H1 (cell line): Measurements from ENCODE around the gene C1orf210.

ENCODE experiments used
- CEBPB ChIP-seq: IDR thresholded peaks from 2 replicates; pipeline ENCODE4 v1.6.1; 2012; ENCODE audit warnings: low read depth, low read length
- CTCF ChIP-seq, 3 experiments: IDR thresholded peaks; 1 replicate in 2 of 3; 2 replicates in 1 of 3; pipeline versions ENCODE4 v1.5.1 to v1.6.1; 2011; ENCODE audit warnings: low read length in 3 of 3, mild to moderate bottlenecking in 3 of 3, inconsistent platforms in 2 of 3, low read depth in 1 of 3, moderate library complexity in 1 of 3; ENCODE audit not compliant: insufficient read depth in 1 of 3; ENCODE audit errors: control extremely low read depth in 1 of 3
- EZH2 ChIP-seq: fragments of 200-600 bp; sonication (generic); IDR thresholded peaks from 2 replicates; pipeline ENCODE4 v1.7.1; 2012; ENCODE audit warnings: low read depth, mild to moderate bottlenecking, moderate library complexity, low read length, inconsistent platforms; ENCODE audit not compliant: severe bottlenecking
- GABPA ChIP-seq: IDR thresholded peaks from 2 replicates; pipeline ENCODE4 v1.6.1; 2011; ENCODE audit warnings: mild to moderate bottlenecking, low read length, moderate library complexity, borderline replicate concordance; ENCODE audit not compliant: insufficient read depth
- GTF2F1 ChIP-seq: IDR thresholded peaks from 2 replicates; pipeline ENCODE4 v1.6.1; 2012; ENCODE audit warnings: low read depth, low read length, improper control_type of control experiment, borderline replicate concordance
- HDAC6 ChIP-seq: IDR thresholded peaks from one replicate; pipeline ENCODE4 v1.7.1; 2012; ENCODE audit warnings: low read depth, mild to moderate bottlenecking, inconsistent platforms, low read length, moderate library complexity
- KDM5A ChIP-seq: fragments of 200-600 bp; IDR thresholded peaks from 2 replicates; pipeline ENCODE4 v1.7.1; 2012; ENCODE audit warnings: mild to moderate bottlenecking, low read length, inconsistent platforms, mixed read lengths
- MAFK ChIP-seq: IDR thresholded peaks from 2 replicates; pipeline ENCODE4 v1.6.1; 2012; ENCODE audit warnings: low read depth, mild to moderate bottlenecking, improper control_type of control experiment, low read length
- POLR2A ChIP-seq, 2 experiments: IDR thresholded peaks; 1 replicate in 1 of 2; 2 replicates in 1 of 2; pipeline ENCODE4 v1.6.1; 2011; ENCODE audit warnings: low read depth in 2 of 2, low read length in 2 of 2, mild to moderate bottlenecking in 2 of 2; ENCODE audit errors: control extremely low read depth in 1 of 2
- RFX5 ChIP-seq: IDR thresholded peaks from 2 replicates; pipeline ENCODE4 v1.6.1; 2011; ENCODE audit warnings: low read depth, low read length, improper control_type of control experiment, borderline replicate concordance
- SIRT6 ChIP-seq: IDR thresholded peaks from one replicate; pipeline ENCODE4 v1.7.1; 2012; ENCODE audit warnings: low read length, inconsistent platforms
- SUZ12 ChIP-seq: fragments of 200-600 bp; sonication (generic); IDR thresholded peaks from 2 replicates; pipeline ENCODE4 v1.6.1; 2012; ENCODE audit warnings: mild to moderate bottlenecking, inconsistent platforms, low read length, moderate library complexity, mixed read lengths
- USF2 ChIP-seq: IDR thresholded peaks from 2 replicates; pipeline ENCODE4 v1.6.1; 2011; ENCODE audit warnings: low read length, improper control_type of control experiment
- ZNF274 ChIP-seq: IDR thresholded peaks from 2 replicates; pipeline ENCODE4 v1.7.0; 2012; ENCODE audit warnings: low read length, borderline replicate concordance; ENCODE audit errors: extremely low read depth

GRCh38 chr1:43312212-43312623, 26.8 kb upstream of the C1orf210 start:
- TF ChIP-seq CTCF (IDR thresholded peaks at IDR 0.05; ENCODE audit: control extremely low read depth in 1 of 3, insufficient read depth in 1 of 3, low read depth in 1 of 3, low read length in 3 of 3) (no peak), ZNF274 (no peak), EZH2 (no peak), USF2 (no peak), SIRT6 (no peak), CEBPB (no peak), KDM5A (no peak), GTF2F1 (no peak), MAFK (no peak), POLR2A (IDR thresholded peaks at IDR 0.05; ENCODE audit: control extremely low read depth in 1 of 2, low read depth in 2 of 2, low read length in 2 of 2) (no peak), GABPA (no peak), RFX5 (no peak), HDAC6 (no peak), SUZ12 (no peak)
